Hepatic stellate cell (primary cell): ENCODE measurements around the gene PEAK3.

Experiments
- DNase-seq: peaks from one replicate; pipeline ENCODE4 v3.0.0; 2011; ENCODE audit warnings: low spot score

PEAK3 gene

DNA sequence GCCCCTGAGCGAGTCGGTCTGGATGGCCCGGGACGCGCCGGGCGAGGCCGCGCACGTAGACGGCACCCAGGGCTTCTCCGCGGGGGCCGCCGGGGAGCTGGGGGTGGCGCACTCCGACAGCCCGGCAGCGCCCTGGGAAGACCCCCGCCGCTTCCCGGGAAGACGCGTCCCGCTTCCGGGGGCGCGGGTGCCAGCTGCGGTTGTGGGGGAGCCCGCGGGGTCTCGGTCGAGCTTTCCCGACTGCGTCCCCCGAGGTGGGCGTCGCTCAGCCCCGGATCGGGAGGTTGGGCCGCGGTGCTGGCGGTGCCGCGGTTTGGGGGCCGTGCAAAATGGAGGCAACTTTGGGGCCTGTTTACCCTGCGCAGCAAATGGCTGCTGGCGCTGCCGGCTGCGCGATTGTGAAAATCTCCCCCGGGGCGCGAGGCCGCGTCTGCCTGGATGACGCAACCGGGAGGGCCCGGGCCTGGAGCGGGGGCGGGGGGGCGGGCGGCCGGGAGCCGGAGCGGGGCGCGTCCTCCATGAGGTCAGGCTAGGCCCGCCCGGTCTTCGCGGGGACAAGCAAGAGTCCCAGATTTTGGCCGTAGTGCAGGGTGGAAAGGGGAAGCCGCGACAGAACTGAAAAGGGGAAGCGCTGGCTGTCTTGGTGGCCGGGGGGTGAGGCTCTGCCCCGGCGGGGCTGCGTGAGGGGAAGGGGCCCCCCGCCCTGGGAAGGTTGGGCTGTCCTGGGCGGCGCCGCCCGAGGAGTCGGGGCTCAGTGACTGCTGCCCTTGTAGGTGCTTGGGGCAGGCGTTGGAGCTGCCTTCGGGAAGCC is 11.3 kb downstream of the PEAK3 start:
- DNase-seq = peak; percentile 96

DNA sequence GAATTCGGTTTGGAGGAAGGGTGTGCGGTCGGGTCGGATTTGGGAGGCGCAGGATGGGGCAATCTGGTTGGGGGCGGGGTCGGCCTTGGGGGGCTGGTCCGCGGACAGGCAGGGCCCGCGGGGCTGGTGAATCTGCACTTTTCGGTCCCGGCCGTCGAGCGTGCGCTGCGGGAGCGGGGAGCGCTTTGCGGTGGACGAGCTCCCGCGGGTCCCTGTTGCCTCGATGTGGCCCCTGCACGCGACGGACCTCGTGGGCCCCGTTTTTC is 11.9 kb downstream of the PEAK3 start:
- DNase-seq = peak; percentile 43

DNA sequence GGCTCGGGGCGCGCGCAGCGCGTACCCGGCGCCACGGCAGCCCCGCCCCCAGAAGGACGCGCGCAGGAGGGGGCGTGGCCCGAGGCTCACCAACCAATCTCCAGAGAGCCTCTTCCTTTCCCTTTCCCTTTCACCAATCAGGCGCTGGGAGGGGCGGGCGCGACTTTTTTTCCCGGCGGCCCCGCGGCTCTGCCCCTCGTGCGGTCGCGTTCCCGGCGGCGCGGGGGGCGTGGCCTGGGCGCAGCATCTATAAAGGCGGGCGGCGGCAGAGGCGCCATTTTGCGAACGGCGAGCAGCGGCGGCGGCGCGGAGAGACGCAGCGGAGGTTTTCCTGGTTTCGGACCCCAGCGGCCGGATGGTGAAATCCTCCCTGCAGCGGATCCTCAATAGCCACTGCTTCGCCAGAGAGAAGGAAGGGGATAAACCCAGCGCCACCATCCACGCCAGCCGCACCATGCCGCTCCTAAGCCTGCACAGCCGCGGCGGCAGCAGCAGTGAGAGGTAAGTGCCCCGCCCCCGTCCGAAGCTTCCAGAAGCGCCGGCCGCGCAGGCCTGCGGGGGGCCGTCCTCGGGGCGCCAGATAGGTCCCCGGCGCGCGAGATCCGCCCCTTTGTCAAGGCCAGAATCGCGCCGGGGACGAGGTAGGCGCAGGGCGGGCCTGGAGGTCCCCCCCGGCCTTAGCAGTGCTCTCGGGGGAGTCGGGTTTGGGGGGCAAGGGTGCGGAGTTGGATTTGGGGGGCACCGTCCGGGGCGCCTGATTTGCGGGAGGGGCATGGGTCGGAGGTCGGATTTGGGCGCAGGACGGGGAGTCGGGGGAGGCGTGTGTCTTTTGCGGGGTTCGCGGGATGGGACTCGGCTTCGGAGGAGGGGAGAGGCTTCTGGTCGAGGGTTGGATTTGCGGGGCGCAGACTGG is 12.5 kb downstream of the PEAK3 start:
- DNase-seq = peak; percentile 100

DNA sequence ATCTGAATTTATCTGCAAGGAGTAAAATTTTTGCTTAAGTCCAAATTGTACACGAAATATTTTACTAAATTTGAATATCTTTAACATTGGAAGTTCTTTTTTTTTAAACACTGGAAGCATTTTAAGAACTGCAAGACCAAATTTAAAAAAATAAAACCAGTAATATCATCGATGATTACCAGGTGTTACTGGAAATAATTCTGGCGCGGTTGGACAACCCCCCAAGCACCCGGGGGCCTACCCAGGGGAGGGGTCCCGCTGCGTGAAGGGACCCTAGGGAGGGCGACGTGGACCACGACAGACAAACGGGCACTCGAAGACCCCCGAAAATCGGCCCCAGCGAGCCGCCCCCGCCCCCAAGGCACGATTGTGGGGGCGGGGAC is 13.1 kb downstream of the PEAK3 start:
- DNase-seq = no peak

DNA sequence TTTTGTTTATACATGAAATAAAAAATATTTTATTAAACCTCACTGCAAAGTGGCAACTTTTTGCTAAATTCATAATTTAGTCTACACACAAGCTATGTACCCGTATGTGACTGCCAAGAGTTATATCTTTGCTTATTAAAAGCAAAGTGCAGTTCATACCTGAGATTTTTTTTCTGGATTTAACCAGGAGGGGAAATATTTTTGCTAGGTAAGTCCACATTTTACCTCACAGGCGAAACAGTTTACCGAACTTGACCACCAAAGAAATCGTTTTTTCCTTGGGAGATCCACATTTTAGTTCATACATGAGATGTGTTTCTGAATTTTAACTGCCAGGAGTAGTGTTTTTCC is 13.5 kb downstream of the PEAK3 start:
- DNase-seq = no peak

DNA sequence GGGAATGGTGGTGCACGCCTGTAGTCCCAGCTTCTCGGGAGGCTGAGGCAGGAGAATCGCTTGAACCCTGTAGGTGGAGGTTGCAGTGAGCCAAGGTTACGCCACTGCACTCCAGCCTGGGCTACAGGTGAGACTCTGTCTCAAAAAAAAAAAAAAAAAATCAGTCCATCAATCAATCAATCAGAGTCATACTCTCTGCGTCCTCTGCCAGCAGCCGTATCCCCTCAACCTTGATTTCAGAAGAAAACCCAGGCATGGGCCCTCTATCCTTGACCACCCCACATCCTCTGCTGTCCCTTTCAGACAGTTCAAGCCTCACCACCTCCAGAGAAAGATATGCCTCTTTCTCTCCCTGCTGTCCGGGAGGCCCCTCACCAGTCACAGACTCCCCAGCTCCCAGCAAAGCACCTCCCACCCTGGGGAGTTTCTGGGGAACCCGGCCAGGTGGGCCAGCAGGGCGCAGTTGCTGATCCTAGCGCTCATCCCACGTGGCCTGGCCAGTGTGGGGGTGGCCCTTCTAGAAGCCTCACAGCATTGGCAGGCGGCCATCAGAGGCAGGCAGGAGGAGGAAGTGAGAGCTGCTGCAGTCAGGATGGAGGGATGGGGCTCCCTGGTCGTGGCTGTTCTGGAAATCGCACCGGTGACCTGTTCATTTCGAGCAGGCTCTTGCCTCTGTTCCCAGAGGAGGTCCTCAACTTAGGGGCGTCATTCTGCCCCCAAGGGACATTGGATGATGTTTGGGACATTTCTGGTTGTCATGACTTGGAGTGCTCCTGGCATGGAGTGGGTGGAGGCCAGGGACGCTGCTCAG is 15.6 kb downstream of the PEAK3 start:
- peak; percentile 85 for DNase-seq

DNA sequence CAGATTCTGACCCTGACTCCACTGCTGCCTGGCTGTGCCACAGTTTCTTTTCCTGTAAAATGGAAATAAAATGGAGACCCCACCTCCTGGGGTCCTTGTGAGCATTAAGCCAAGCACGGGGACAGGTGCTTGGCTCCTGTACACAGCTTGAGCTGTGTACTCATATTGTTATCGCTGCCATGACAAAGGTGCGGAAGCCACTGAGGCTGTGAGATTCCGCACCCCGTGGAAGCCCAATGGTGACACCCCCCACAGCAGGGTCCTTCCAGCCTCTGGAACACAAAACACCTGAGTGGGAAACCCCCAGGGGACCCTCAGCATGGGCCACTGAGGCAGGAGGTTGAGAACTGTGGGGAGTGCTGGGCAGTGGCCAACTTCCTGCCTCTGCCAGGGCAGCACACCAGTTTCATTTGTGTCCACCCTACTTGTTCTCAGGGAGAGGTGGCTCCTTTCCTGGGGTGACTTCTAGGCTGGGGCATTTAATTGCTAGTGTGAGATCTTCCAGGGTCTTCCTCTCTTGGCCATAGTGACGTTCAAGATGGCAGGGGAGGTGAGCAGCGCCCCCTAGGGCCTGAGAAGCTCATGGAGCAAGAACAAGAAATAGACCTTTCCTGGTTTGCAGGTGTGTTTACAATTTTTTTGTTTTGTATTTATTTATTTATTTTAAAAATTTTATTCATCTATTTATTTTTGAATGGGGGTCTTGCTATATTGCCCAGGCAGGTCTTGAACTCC is 20.4 kb downstream of the PEAK3 start:
- DNase-seq = no peak

DNA sequence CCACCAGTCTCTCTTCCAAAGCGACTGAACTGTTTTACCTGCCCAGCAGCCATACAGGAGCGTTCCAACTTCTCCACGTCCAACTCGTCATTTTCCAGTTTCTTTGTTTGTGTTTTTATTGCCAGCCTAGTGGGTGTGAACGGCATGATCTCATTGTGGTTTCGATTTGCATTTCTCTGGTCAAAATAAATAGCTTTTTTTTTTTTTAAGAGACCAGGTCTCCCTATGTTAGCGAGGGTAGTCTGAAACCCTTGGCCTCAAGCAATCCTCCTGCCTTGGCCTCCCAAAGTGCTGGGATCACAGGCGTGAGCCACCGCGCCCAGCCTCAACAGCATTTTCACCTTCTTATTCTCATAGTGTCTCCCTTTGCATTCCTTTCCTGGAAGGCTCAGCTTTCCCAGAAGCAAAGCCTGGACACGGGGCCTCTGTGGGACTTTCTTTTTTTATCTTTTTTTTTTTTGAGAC is 21.6 kb downstream of the PEAK3 start:
- DNase-seq = no peak

DNA sequence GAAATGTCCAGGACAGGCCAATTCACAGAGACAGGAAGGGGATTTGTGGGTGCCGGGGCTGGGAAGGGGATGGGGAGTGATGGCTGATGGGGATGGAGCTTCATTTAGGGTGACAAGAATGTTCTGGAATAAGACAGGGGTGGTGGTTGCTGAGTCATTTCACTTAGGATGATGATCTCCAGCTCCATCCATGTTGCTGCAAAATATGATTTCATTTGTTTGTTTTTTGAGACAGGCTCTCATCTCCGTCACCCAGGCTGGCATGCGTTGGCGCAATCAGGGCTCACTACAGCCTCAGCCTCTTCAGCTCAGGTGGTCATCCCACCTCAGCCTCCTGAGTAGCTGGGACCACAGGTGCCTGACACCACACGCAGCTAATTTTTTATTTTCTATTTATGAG is 22.6 kb downstream of the PEAK3 start:
- DNase-seq = no peak

DNA sequence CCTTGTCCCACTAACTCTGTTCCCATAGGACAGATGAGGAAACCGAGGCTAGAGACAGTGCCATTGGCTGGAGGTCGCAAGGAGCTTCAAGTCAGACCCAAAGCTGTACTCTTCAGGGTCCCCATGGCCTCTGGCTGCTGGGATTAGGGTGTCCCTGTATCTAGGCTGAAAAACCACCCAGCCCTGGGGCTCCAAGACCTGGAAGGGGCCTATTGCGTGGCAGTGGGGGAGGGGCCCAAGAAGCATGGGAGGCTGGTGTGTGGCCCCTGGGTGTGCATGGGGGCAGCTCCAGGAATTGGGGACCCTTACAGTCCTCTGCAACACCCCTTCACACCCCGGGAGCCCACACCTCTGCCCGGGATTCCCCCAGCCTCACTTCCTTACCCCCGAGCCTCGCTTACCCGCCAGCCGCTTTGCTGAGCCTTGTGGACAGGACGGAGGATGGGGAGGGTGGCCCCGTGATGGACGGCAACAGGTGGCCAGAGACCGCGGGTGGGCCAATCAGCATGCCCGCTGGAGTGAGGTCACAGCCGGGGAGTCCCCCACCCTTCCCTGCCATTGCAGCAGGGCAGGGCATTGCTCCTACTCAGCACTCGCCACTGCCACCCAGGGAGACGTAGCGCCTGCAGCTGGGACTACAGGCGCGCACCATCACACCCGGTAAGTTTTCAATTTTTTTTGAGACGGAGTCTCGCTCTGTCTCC is 25.8 kb downstream of the PEAK3 start, which contains the start of gene JSRP1:
TSS of gene JSRP1 (minus strand) at position 436 of the 704 bp plus-strand sequence. CDS start 1,103 bp downstream, outside the sequence.
- no peak for DNase-seq

DNA sequence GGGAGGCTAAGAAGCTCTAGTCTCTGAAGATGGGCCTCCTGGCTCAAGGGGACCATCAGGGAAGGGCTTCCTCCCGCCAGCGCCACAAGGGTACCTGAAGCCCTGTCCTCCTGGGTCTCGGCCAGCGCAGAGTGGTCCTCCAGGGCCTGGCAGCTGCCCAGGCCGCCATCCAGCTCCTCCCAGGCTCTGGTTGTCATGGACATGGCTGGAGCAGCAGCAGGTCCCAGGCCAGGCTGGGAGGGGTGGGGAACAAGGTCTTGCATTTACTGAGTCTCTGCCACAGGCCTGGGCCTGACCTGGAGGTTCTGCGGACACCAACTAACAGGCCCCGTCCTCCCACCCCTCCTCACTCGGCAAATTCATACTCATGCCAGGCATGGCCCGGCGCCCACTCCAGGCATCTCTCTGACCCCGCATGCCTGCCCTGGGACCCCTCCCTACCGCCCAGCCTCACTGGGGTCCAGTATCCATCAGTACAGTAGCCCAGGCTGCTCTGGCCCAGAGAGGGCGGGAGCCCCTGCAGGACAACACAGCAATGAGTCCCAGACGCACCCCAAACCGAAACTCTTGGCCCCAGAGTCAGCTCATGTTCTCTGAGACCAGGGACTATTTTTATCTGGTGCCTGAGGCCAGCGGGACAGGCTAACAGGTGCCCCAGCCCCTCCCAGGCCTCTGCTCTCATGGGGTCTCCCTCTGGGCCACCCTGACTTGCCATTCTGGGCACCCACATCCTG is 26.7 kb downstream of the PEAK3 start:
- no peak for DNase-seq

DNA sequence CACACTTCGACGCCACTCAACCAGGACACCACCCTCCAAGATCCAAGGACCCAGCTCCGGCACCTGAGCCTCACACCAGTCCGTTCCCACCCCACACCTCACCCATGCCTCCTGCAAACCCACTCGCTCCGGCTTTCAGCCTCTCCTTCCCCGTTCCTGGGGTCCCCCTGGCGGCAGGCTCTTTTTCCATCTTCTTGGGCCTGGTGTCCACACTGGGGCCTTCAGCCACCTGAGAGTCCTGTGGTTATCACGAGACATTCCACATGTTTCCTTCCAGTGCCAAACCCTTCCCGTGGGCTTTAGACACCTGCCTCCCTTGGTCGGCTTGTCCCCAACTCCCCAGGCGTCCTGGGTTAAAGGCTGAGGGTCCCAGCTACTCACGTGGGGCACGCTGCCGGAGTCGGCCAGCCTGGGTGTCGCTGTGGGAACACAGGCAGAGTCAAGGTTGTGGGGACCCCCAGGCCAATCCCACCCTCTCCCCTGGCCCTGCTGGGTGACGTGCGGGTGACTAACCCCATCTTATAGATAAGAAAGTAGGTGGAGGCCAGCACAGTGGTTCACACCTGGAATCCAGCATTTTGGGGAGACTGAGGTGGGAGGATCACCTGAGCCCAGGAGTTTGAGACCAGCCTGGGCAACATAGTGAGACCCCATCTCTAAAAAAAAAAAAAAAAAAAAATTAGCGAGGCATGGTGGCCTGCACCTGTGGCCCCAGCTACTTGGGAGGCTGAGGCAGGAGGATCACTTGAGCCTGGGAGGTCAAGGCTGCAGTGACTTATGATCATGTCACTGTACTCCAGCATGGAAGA is 27.7 kb downstream of the PEAK3 start:
- DNase-seq = no peak

DNA sequence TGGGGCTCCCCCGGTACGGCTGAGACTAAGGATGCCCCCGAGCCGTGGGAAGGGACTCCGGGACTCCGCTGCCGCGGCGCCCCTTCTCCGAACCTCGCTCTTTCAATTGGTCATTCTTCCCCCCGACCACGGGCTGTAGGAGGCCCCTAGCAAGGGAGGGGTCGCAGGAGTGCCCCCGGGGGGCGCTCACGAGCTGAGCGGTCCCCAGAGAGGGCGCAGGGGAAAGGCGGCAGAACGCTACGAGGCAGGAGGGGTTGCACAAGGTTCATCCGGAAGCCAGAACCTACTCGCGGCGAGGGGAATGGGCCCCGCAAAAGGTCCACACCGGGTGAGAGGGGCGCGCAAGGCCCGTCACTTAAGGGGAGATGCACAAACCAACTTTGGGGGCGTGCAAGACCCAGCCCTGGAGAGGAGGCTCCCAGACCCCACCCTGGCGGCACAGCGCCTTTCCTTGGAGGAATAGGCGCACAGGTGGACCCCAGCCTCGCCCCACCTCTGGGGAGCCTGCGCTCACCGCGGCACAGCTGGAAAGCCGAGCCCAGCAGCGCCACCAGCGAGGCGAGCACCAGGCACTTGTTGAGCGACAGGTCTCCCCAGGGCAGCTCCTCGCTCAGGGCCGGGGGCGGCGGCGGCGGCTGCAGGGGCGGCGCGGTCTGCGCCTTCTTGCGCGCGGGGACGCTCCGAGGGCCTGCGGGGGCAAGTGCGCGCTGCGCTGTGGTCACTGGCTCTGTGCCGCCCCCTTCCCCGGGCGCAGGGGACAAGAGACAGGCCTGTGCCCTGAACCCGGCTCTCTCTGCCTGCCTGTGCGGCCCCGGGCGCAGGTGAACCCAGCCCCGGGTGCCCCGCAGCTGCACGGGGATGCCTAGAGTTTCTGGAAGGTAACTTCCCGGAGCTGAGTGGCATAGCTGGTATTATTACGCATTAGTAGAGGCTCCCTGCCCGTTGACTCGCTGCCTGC is 28.6 kb downstream of the PEAK3 start:
- DNase-seq = no peak

DNA sequence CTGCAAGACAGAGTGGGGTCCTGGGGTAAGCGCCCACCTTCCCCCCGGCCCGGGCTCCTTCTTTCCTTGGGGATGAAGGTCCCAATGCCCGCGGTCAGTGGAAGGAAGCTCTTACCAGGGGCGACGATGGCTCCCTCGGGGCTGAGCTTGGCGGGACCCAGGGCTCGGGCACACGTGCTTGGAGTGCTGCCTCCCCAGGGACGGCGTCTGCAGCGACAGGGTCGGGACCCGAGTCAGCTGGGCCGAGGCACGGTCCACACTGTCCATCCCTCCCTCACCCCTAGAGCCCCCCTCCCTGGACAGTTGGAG is 29.2 kb downstream of the PEAK3 start:
- DNase-seq = no peak

DNA sequence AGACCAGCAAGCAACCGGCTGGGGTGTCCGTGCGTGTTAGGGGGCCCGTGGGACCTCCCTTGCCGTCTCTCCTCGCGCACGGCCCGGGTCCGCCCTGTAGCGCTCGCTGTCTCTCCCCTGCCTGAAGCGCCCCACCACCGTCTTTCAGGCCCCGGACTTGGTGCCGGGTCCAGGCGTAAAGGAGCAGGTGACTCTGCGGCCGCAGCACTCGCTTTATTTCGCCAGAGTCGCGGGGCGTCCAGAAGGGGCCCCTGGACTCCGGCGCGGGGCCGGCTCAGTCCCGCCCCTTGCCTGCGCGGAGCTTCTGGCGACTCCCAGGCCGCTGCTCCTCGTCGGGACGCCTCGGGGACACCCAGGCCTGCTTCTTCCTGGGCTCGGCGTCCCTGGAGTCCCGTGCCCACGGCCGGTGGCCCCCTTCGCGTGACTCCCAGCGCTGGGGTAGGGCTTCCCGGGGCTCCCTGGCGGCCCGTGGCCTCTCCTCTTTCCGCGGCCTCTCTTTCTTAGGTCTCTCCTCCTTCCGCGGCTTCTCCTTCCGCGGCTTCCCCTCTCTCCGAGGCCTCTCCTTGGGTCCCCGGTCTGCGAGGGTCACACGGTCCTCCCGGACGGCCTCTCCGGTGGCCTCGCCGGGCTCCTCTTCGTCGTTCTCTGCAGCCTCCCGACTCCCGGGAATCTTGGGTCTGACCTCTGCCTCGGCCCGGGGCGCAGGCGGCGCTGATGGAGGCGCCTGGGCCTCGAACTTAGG is 29.7 kb downstream of the PEAK3 start:
- no peak for DNase-seq

DNA sequence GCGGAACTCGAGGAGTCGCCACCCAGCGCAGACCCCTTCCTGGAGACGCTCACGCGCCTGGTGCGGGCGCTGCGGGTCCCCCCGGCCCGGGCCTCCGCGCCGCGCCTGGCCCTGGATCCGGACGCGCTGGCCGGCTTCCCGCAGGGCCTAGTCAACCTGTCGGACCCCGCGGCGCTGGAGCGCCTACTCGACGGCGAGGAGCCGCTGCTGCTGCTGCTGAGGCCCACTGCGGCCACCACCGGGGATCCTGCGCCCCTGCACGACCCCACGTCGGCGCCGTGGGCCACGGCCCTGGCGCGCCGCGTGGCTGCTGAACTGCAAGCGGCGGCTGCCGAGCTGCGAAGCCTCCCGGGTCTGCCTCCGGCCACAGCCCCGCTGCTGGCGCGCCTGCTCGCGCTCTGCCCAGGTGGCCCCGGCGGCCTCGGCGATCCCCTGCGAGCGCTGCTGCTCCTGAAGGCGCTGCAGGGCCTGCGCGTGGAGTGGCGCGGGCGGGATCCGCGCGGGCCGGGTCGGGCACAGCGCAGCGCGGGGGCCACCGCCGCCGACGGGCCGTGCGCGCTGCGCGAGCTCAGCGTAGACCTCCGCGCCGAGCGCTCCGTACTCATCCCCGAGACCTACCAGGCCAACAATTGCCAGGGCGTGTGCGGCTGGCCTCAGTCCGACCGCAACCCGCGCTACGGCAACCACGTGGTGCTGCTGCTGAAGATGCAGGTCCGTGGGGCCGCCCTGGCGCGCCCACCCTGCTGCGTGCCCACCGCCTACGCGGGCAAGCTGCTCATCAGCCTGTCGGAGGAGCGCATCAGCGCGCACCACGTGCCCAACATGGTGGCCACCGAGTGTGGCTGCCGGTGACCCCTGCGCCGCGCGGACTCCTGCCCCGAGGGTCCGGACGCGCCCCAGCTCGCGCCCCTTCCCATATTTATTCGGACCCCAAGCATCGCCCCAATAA is 30.6 kb downstream of the PEAK3 start:
- DNase-seq = no peak

DNA sequence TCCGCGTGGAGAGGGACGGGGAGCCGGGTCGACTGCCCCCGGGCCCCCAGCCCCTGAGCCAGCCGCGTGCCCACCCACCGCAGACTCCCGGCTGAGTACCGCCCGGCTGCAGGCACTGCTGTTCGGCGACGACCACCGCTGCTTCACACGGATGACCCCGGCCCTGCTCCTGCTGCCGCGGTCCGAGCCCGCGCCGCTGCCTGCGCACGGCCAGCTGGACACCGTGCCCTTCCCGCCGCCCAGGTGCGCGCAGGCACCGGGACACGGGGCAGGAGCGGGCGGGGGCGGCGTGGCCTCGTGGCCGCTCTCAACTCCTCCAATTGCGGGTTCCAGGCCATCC is 31.2 kb downstream of the PEAK3 start:
- DNase-seq = no peak
